ENCODE measurements around the gene ATP5F1D.

DNA sequence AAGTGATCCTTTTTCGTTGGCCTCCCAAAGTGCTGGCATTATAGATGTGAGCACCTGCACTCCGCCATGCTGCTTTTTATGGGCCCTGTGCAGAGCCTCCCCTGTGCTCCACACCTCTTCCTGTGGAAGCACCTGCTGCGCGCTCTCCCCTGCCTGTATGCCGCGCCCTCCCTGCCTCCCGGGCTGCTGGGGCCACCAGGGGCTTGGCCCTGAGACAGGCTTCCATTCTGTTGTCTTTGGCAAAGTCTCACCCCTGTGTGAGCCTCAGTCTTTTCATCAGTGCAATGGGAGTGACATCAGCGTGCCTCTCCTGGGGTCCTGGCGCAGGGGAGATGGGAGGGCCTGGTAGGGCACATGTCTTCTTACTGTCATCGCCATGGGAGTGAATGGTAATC lies 35.1 kb downstream of the ATP5F1D start:
- TF ChIP-seq TAF1 (IDR thresholded peaks at IDR 0.05; ENCODE audit: low read depth, low read length) (no peak), POLR2A (IDR thresholded peaks at IDR 0.05; ENCODE audit: low read depth, low read length) (no peak), POLR2AphosphoS5 (IDR thresholded peaks at IDR 0.05; ENCODE audit: low read depth, low read length) (no peak), PAX5 (IDR thresholded peaks at IDR 0.05; ENCODE audit: insufficient read depth, low read length, severe bottlenecking) (no peak), SPI1 (IDR thresholded peaks at IDR 0.05; ENCODE audit: low read depth, low read length) (no peak), POU2F2 (IDR thresholded peaks at IDR 0.05; ENCODE audit: low read depth, low read length) (no peak)
